Measurements from ENCODE around the gene HNRNPUL1. TPM values are rescaled to one million over a fixed set of nuclear protein-coding genes. Genes with fewer than 3 reads are reported as not detected.
A peak's percentile ranks its signal among the peaks of the same experiment; 100 is the strongest.

Gene HNRNPUL1
- total and polyA plus RNA-seq, 9 of the 15 experiments (the other 6 are each of a cell fraction or from before 2014, with no cell fraction given), result 7.3 to 211 (median 85.0) TPM

DNA sequence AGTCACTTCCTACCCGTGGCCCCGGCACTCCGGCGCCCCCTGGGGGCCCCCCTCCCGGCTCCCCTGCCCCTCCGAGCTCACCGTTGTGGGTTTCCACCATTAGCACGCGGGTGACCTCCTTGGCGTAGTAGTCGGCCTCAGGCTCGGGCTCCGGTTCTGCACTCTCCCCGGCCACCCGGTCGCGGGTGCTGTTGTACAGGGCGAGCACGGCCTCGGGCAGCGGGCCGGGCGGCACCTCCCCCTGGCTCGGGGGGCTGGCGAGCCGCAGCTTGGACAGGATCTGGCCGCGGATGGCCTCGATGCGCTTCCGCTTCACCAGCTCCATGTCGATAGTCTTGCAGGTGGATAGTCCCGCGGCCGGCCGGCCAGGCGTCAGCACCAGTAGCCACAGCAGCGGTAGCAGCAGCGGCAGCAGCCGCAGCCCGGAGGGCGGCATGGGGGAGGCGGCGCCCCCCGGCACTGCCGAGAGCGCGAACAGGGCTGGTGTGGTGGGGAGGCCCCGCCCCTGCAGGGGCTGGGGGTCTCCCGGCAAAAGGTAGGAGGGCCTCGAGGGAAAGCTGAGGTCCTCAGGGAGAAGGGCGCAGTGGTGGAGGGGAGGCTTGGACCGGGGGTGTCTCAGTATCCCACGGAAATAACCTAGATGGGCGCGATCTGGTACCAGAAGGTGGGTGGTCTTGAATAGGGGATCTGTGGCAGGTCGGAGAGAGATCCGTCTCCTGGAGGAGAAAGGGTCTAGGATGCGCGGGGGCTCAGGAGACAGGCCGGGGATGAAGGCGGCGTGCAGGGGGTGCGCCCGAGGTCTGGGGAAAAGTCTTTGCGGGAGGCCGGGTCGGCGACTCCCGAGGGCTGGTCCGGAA lies 88.7 kb downstream of the HNRNPUL1 start (continued):
- 0 out of 2 replicates have a peak, but pooled peaks have one; percentile 41 for TF ChIP-seq ARID2 (IDR thresholded peaks at IDR 0.05)
- TF ChIP-seq ZNF695 (CRISPR knock-in tag; IDR thresholded peaks at IDR 0.05), result no peak
- TF ChIP-seq, protein P1, sequence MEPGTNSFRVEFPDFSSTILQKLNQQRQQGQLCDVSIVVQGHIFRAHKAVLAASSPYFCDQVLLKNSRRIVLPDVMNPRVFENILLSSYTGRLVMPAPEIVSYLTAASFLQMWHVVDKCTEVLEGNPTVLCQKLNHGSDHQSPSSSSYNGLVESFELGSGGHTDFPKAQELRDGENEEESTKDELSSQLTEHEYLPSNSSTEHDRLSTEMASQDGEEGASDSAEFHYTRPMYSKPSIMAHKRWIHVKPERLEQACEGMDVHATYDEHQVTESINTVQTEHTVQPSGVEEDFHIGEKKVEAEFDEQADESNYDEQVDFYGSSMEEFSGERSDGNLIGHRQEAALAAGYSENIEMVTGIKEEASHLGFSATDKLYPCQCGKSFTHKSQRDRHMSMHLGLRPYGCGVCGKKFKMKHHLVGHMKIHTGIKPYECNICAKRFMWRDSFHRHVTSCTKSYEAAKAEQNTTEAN (CRISPR knock-in tag; IDR thresholded peaks at IDR 0.05), result no peak
- 0 out of 2 replicates have a peak, but pooled peaks have one; percentile 28 for TF ChIP-seq SOX6 (IDR thresholded peaks at IDR 0.05)
- TF ChIP-seq, protein P2, sequence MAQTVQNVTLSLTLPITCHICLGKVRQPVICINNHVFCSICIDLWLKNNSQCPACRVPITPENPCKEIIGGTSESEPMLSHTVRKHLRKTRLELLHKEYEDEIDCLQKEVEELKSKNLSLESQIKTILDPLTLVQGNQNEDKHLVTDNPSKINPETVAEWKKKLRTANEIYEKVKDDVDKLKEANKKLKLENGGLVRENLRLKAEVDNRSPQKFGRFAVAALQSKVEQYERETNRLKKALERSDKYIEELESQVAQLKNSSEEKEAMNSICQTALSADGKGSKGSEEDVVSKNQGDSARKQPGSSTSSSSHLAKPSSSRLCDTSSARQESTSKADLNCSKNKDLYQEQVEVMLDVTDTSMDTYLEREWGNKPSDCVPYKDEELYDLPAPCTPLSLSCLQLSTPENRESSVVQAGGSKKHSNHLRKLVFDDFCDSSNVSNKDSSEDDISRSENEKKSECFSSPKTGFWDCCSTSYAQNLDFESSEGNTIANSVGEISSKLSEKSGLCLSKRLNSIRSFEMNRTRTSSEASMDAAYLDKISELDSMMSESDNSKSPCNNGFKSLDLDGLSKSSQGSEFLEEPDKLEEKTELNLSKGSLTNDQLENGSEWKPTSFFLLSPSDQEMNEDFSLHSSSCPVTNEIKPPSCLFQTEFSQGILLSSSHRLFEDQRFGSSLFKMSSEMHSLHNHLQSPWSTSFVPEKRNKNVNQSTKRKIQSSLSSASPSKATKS (CRISPR knock-in tag; IDR thresholded peaks at IDR 0.05), result no peak
- TF ChIP-seq FOSL1 (tag; conservative IDR thresholded peaks at IDR 0.05), result no peak
- no peak for TF ChIP-seq TRIM28 (IDR thresholded peaks at IDR 0.05)
- TF ChIP-seq CTBP1 (IDR thresholded peaks at IDR 0.05; ENCODE audit: borderline replicate concordance), result no peak
- no peak for TF ChIP-seq TEAD2 (tag; IDR thresholded peaks at IDR 0.05)
- peak; percentile 76 to 93 for TF ChIP-seq MAZ (CRISPR knock-in tag; conservative IDR thresholded peaks at IDR 0.05 in 1 of 2, IDR thresholded peaks at IDR 0.05 in 1 of 2)
- no peak for TF ChIP-seq COPS2 (conservative IDR thresholded peaks at IDR 0.05)
- TF ChIP-seq, protein P3, sequence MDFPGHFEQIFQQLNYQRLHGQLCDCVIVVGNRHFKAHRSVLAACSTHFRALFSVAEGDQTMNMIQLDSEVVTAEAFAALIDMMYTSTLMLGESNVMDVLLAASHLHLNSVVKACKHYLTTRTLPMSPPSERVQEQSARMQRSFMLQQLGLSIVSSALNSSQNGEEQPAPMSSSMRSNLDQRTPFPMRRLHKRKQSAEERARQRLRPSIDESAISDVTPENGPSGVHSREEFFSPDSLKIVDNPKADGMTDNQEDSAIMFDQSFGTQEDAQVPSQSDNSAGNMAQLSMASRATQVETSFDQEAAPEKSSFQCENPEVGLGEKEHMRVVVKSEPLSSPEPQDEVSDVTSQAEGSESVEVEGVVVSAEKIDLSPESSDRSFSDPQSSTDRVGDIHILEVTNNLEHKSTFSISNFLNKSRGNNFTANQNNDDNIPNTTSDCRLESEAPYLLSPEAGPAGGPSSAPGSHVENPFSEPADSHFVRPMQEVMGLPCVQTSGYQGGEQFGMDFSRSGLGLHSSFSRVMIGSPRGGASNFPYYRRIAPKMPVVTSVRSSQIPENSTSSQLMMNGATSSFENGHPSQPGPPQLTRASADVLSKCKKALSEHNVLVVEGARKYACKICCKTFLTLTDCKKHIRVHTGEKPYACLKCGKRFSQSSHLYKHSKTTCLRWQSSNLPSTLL (IDR thresholded peaks at IDR 0.05), result no peak
- TF ChIP-seq FOXP1 (CRISPR knock-in tag; IDR thresholded peaks at IDR 0.05), result peak; percentile 71; the same call in 1 of the 2 replicates
- TF ChIP-seq TCFL5 (CRISPR knock-in tag; conservative IDR thresholded peaks at IDR 0.05), result no peak
- peak in 1 of 2 experiments; percentile 36; a peak in 1 of 4 replicates for TF ChIP-seq ETV6 (IDR thresholded peaks at IDR 0.05; ENCODE audit: borderline replicate concordance in 1 of 2, low read depth in 2 of 2, low read length in 1 of 2)
- TF ChIP-seq ETV6 (CRISPR knock-in tag; IDR thresholded peaks at IDR 0.05; ENCODE audit: borderline replicate concordance), result no peak
- TF ChIP-seq RAD51 (IDR thresholded peaks at IDR 0.05; ENCODE audit: borderline replicate concordance, low read depth), result no peak
- TF ChIP-seq PPARD (CRISPR knock-in tag; IDR thresholded peaks at IDR 0.05), result no peak
- TF ChIP-seq ATF1 (CRISPR knock-in tag; IDR thresholded peaks at IDR 0.05), result no peak
- no peak for TF ChIP-seq ATF1 (tag; IDR thresholded peaks at IDR 0.05)
- TF ChIP-seq MTA3 (IDR thresholded peaks at IDR 0.05; ENCODE audit: borderline replicate concordance), result peak; percentile 71; the same call in 1 of the 2 replicates
- peak; percentile 74; the same call in 1 of the 2 replicates for TF ChIP-seq L3MBTL2 (IDR thresholded peaks at IDR 0.05)
- TF ChIP-seq EP300 (IDR thresholded peaks at IDR 0.05; ENCODE audit: low read length), result no peak
- TF ChIP-seq, protein P4, sequence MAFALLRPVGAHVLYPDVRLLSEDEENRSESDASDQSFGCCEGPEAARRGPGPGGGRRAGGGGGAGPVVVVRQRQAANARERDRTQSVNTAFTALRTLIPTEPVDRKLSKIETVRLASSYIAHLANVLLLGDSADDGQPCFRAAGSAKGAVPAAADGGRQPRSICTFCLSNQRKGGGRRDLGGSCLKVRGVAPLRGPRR (CRISPR knock-in tag; IDR thresholded peaks at IDR 0.05), result no peak
- no peak for TF ChIP-seq STAG1 (CRISPR knock-in tag; IDR thresholded peaks at IDR 0.05; ENCODE audit: borderline replicate concordance)

Data from K562 (cell line).